Measurements from ENCODE around the gene ABCA2. TPM values are rescaled to one million over a fixed set of nuclear protein-coding genes. Genes with fewer than 3 reads are reported as not detected.

The ABCA2 gene
- total and polyA plus RNA-seq, 9 of the 15 experiments (the other 6 are each of a cell fraction or from before 2014, with no cell fraction given), result 0.69 to 16.3 (median 6.1) TPM; not detected in 2

DNA sequence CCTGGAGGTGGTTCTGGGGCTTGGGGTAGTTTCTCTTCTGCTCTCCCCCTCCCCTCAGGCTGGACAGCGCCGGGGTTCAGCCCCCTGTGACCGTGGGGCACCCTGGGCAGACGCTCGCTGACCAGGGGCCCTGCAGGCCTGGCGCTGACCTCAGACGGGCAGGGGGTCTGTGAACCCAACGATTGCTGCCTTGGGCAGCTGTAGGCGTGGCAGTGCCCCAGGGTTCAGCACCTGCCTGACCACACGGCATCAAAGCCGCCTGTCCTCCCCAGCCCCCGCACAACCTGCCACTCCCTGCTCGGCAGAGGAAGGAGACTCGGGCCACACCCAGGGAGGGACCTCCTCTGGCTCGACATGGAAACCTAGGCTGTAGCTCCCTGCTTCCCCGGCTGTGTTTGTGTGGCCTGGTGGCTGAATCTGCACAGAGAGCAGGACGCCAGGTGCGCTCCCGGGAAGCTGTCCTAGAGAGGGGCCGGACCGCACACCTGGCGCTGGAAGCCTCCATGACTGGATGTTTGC, 63.8 kb downstream of the ABCA2 start (continued):
- TF ChIP-seq, protein P1, sequence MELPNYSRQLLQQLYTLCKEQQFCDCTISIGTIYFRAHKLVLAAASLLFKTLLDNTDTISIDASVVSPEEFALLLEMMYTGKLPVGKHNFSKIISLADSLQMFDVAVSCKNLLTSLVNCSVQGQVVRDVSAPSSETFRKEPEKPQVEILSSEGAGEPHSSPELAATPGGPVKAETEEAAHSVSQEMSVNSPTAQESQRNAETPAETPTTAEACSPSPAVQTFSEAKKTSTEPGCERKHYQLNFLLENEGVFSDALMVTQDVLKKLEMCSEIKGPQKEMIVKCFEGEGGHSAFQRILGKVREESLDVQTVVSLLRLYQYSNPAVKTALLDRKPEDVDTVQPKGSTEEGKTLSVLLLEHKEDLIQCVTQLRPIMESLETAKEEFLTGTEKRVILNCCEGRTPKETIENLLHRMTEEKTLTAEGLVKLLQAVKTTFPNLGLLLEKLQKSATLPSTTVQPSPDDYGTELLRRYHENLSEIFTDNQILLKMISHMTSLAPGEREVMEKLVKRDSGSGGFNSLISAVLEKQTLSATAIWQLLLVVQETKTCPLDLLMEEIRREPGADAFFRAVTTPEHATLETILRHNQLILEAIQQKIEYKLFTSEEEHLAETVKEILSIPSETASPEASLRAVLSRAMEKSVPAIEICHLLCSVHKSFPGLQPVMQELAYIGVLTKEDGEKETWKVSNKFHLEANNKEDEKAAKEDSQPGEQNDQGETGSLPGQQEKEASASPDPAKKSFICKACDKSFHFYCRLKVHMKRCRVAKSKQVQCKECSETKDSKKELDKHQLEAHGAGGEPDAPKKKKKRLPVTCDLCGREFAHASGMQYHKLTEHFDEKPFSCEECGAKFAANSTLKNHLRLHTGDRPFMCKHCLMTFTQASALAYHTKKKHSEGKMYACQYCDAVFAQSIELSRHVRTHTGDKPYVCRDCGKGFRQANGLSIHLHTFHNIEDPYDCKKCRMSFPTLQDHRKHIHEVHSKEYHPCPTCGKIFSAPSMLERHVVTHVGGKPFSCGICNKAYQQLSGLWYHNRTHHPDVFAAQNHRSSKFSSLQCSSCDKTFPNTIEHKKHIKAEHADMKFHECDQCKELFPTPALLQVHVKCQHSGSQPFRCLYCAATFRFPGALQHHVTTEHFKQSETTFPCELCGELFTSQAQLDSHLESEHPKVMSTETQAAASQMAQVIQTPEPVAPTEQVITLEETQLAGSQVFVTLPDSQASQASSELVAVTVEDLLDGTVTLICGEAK (IDR thresholded peaks at IDR 0.05), result 0 out of 2 replicates have a peak, but pooled peaks have one; percentile 22
- TF ChIP-seq, protein P1 (CRISPR knock-in tag; IDR thresholded peaks at IDR 0.05), result no peak
- TF ChIP-seq ZEB2 (IDR thresholded peaks at IDR 0.05), result peak; percentile 89
